HEK293T (cell line): Measurements from ENCODE around the gene COQ6.

Experiments used
- ARNT ChIP-seq: fragments of 450-650 bp; IDR thresholded peaks from 2 replicates; pipeline ENCODE4 v1.6.1; 2017; ENCODE audit warnings: mild to moderate bottlenecking
- ELF4 ChIP-seq: fragments of 450-650 bp; IDR thresholded peaks from 2 replicates; pipeline ENCODE4 v1.6.1; 2017; ENCODE audit warnings: antibody characterized with exemption
- FOXA1 ChIP-seq: fragments of 450-650 bp; IDR thresholded peaks from 2 replicates; pipeline ENCODE4 v1.6.1; 2016; ENCODE audit warnings: mild to moderate bottlenecking
- FOXK2 ChIP-seq: fragments of 450-650 bp; IDR thresholded peaks from 2 replicates; pipeline ENCODE4 v1.6.1; 2016; ENCODE audit warnings: mild to moderate bottlenecking
- SP1 ChIP-seq: fragments of 450-650 bp; IDR thresholded peaks from 2 replicates; pipeline ENCODE4 v1.6.1; 2017

DNA sequence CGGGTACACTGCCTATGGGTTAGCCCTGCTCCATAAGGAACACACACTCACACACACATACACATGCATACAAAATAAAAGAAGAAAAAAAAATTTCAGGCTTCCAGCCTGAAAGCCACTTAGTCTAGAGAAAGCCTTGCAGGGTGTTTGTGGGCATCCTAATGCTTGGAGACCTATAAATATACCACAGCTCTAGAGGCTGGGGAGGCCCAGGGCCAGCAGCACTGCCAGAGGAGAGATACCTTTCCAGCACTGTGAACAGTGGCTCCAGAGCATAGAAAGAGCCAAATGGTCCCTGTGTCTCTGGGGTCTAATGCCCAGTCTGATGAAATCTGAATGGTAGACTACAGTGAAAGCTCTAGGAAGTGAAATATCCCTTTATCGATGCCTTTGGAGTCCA, 13.1 kb upstream of the COQ6 start:
- TF ChIP-seq ELF4 (no peak), SP1 (no peak), FOXA1 (no peak), FOXK2 (no peak), ARNT (no peak)
